Stimulated activated effector memory CD8-positive, alpha-beta T cell treated with anti-CD3 and anti-CD28 coated beads, Interleukin-12 subunit alpha, Interleukin-12 subunit beta, amount 100 ng/mL, for 72 hours (primary cell): ENCODE measurements around the gene PLEKHS1.
"Not testable (repeated sequence)": the region's sequence is repeated elsewhere in the genome, so short reads cannot be mapped to it uniquely, and the experiment has no call there.

ENCODE experiments used
- ATAC-seq: fragments of 150-1000 bp; cut with Tn5 transposase; 2 replicates; pipeline ENCODE4 v1.10.0; 2021
- DNase-seq, 2 donors: peaks; one replicate each; pipeline ENCODE4 v3.0.0; 2021 to 2022; ENCODE audit warnings: low spot score in 2 of 2
- H3K27ac Mint-ChIP-seq: one replicate; pipeline ENCODE4 v1.8.0; 2022; ENCODE audit warnings: mild to moderate bottlenecking, mixed read lengths
- H3K36me3 Mint-ChIP-seq: one replicate; pipeline ENCODE4 v1.8.0; 2022; ENCODE audit warnings: mild to moderate bottlenecking, mixed read lengths
- H3K4me1 Mint-ChIP-seq: one replicate; pipeline ENCODE4 v1.8.0; 2022; ENCODE audit warnings: mixed read lengths
- H3K4me3 Mint-ChIP-seq: one replicate; pipeline ENCODE4 v1.8.0; 2022; ENCODE audit warnings: mild to moderate bottlenecking, mixed read lengths
- H3K9me3 Mint-ChIP-seq: one replicate; pipeline ENCODE4 v1.8.0; 2022; ENCODE audit warnings: mixed read lengths

PLEKHS1 gene

DNA sequence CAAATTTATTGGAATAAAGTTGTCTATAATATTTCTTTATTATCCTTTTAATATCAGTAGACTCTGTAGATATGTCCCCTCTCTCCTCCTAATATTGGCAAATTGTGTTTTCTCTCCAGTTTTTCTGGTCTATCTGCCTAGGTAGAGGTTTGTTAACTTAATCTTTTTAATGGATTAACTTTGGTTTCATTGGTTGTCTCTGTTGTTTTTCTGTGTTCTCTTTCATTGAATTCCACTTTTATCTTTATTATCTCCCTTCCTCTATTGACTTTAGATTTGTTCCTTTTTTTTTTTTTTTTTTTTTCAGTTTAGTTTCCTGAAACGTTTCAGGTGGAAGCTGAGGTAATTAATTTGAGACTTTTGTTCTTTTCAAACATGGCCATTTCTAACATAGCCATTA lies 10.6 kb downstream of the PLEKHS1 start:
- DNase-seq (no peak), ATAC-seq (no peak)
- H3K36me3 Mint-ChIP-seq = no peaks in the 10 kb centered on the region
- no peaks in the 10 kb centered on the region for H3K4me1 Mint-ChIP-seq
- no peak overlapping the region for H3K27ac Mint-ChIP-seq
- peaks cover 7% of the 10 kb centered on the region for H3K9me3 Mint-ChIP-seq
- no peak overlapping the region for H3K4me3 Mint-ChIP-seq

DNA sequence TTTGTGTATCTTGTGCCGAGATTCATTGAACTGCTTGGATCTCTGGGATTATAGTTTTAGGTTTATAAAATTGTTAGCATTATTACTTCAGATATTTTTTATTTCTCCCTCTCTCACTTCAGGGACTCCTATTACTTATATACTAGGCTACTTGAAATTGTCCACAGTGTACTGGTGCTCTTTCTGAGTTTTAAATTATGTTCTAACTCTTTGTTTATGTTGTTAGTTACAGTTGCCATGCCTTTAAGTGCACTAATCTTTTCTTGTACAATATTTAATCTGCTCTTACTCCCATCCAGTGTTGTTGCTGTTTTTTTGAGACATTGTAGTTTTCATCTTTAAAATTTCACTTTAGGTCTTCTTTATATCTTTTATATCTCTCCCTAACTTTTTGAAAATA lies 13.1 kb downstream of the PLEKHS1 start:
- no peak overlapping the region for H3K4me3 Mint-ChIP-seq
- no peak for ATAC-seq
- no peaks in the 10 kb centered on the region for H3K4me1 Mint-ChIP-seq
- no peak overlapping the region for H3K27ac Mint-ChIP-seq
- H3K9me3 Mint-ChIP-seq = peaks cover 7% of the 10 kb centered on the region
- H3K36me3 Mint-ChIP-seq = no peaks in the 10 kb centered on the region
- DNase-seq = no peak

DNA sequence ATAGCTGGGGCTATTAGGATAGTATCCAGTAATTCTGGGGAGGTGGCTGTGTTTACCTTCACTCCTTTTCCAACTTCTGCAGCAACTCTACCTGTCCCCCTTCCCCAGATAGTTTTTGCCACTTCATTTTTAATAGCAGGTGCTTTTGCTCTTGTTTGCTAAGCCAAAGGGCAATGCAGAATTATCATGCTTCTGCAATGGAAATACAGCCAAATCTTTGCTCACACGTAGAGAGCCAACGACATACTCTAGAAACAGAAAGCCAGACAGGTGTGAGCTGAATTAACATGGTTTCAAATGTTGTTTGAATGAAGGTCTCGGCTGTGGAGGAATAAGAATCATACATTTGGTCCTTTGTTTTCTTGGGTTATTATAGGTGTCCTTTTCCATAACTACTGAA lies 14.4 kb downstream of the PLEKHS1 start:
- ATAC-seq (no peak), DNase-seq (no peak)
- H3K4me1 Mint-ChIP-seq = no peaks in the 10 kb centered on the region
- H3K36me3 Mint-ChIP-seq = no peaks in the 10 kb centered on the region
- no peak overlapping the region for H3K4me3 Mint-ChIP-seq
- H3K9me3 Mint-ChIP-seq = peaks cover 7% of the 10 kb centered on the region
- no peak overlapping the region for H3K27ac Mint-ChIP-seq

DNA sequence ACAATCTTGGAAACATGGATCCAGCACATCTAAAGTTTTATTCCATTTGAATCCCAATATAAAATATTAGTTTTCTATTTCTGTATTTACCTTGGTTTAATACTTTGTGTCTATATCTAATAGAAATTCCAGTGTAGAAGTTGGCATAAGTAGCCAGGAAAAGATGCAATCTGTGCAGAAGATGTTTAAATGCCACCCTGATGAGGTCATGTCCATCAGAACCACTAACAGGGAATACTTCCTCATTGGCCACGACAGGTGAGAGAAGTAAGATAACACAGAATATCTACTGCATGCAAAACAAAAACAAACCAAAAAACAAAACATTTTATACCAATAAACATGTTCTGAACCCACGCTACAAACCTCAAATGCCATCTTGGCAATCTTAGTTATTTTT lies 15.7 kb downstream of the PLEKHS1 start:
- no peak for ATAC-seq
- H3K4me3 Mint-ChIP-seq = no peak overlapping the region
- H3K9me3 Mint-ChIP-seq = peaks cover 7% of the 10 kb centered on the region
- no peaks in the 10 kb centered on the region for H3K36me3 Mint-ChIP-seq
- H3K4me1 Mint-ChIP-seq = no peaks in the 10 kb centered on the region
- H3K27ac Mint-ChIP-seq = no peak overlapping the region
- DNase-seq = no peak

DNA sequence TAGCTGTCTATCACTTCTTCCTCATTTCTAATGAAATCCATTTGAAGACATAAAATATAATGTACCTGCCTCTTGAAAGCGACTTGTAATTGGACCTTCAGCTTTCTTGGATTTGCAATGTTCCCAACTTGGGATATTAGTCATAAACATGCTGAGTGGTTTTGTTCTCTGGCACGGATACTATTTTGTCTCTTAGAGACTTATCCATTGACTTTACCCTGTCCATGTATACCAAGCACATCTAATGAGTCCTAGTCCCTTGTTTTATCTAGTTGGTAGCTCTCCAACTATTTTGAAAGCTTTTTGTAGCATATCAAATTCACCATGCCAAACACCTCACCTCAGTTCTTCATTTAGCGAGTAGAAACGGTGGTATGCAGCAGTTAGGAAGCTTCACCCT lies 18.9 kb downstream of the PLEKHS1 start:
- ATAC-seq (no peak), DNase-seq (no peak)
- Mint-ChIP-seq H3K36me3 (no peaks in the 10 kb centered on the region), H3K4me1 (no peaks in the 10 kb centered on the region), H3K4me3 (no peak overlapping the region), H3K27ac (no peak overlapping the region), H3K9me3 (no peaks in the 10 kb centered on the region)

GRCh38 chr10:113771131-113771530 lies 19.6 kb downstream of the PLEKHS1 start:
- not testable (repeated sequence) for DNase-seq, H3K9me3 Mint-ChIP-seq, H3K4me1 Mint-ChIP-seq, H3K4me3 Mint-ChIP-seq, H3K27ac Mint-ChIP-seq, ATAC-seq, H3K36me3 Mint-ChIP-seq

DNA sequence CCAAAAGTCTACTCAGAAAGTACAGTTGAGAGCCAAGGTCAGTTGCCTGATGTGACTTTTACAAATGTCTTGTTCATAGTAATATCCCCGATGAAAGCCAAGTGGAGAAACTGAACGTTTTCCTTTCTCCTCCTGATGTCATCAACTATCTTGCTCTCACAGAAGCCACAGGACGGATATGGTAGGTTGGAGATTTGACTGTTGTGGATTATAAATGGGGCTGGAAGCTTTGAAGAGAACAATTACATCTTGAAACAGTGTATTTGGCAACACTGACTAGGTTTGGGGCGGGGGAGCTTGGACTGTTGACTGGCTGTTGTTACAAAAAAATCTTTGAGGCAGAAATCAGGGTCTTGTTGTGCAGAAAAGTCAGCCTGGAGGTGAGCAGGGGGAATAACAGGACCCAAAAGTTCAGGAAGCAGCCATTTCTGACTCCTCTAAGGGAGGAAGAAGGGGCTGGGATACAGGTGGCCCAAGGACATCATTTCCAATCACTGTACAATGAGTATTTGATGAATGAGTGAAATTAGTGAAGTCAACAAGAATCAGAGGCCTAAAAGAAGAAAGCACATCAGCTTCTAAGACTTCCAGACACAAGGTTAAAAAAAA lies 24.3 kb downstream of the PLEKHS1 start:
- no peaks in the 10 kb centered on the region for H3K4me1 Mint-ChIP-seq
- no peak for ATAC-seq
- H3K4me3 Mint-ChIP-seq = no peak overlapping the region
- no peak for DNase-seq
- no peaks in the 10 kb centered on the region for H3K36me3 Mint-ChIP-seq
- no peaks in the 10 kb centered on the region for H3K9me3 Mint-ChIP-seq
- no peak overlapping the region for H3K27ac Mint-ChIP-seq

- no peaks in the 10 kb centered on the region for H3K9me3 Mint-ChIP-seq
- H3K4me3 Mint-ChIP-seq = no peak overlapping the region
- no peak for ATAC-seq
- DNase-seq = no peak
- no peaks in the 10 kb centered on the region for H3K36me3 Mint-ChIP-seq
- H3K27ac Mint-ChIP-seq = no peak overlapping the region
- H3K4me1 Mint-ChIP-seq = no peaks in the 10 kb centered on the region
These were observed 25.1 kb downstream of the PLEKHS1 start for GRCh38 chr10:113776553-113776952.

- Mint-ChIP-seq H3K27ac (no peak overlapping the region), H3K4me3 (no peak overlapping the region), H3K4me1 (no peaks in the 10 kb centered on the region), H3K36me3 (no peaks in the 10 kb centered on the region), H3K9me3 (no peaks in the 10 kb centered on the region)
- DNase-seq = no peak
- peak; percentile 39 for ATAC-seq
These were observed 29.3 kb downstream of the PLEKHS1 start for GRCh38 chr10:113780681-113781250.

- ATAC-seq (no peak), DNase-seq (no peak)
- Mint-ChIP-seq H3K9me3 (no peaks in the 10 kb centered on the region), H3K36me3 (no peaks in the 10 kb centered on the region), H3K4me1 (no peaks in the 10 kb centered on the region), H3K4me3 (no peak overlapping the region), H3K27ac (no peak overlapping the region)
These were observed 30.9 kb downstream of the PLEKHS1 start for GRCh38 chr10:113782367-113782766.

- H3K27ac Mint-ChIP-seq = no peak overlapping the region
- no peaks in the 10 kb centered on the region for H3K9me3 Mint-ChIP-seq
- H3K36me3 Mint-ChIP-seq = no peaks in the 10 kb centered on the region
- no peaks in the 10 kb centered on the region for H3K4me1 Mint-ChIP-seq
- ATAC-seq (no peak), DNase-seq (no peak)
- H3K4me3 Mint-ChIP-seq = no peak overlapping the region
These were observed 31.7 kb downstream of the PLEKHS1 start for GRCh38 chr10:113782986-113783704.

- Mint-ChIP-seq H3K4me1 (no peaks in the 10 kb centered on the region), H3K27ac (no peak overlapping the region), H3K9me3 (no peaks in the 10 kb centered on the region), H3K36me3 (no peaks in the 10 kb centered on the region), H3K4me3 (no peak overlapping the region)
- ATAC-seq = no peak
- DNase-seq = no peak
These were observed 37.2 kb downstream of the PLEKHS1 start for GRCh38 chr10:113788604-113789083.

DNA sequence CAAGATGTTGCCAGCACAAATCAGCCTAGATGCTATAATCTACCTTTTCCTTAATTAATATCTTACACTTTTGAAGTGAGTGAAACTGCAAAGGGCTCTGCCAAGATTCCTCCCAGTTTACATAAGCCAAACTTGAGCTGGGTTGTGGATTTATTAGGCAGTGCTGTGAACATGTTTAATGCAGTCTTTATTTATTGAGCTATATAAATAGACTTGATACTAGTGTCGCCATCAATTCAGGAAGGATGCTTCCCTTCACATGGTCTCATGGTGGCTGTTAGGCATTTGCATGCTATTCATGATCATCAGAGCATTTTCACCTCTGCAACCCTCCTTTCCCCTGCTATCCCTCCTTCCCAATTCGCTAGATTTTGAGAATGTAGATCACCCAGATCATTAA lies 40.2 kb downstream of the PLEKHS1 start:
- no peaks in the 10 kb centered on the region for H3K4me1 Mint-ChIP-seq
- no peaks in the 10 kb centered on the region for H3K9me3 Mint-ChIP-seq
- H3K27ac Mint-ChIP-seq = no peak overlapping the region
- no peak for DNase-seq
- H3K4me3 Mint-ChIP-seq = no peak overlapping the region
- no peak for ATAC-seq
- H3K36me3 Mint-ChIP-seq = no peaks in the 10 kb centered on the region

- Mint-ChIP-seq H3K4me3 (no peak overlapping the region), H3K27ac (no peak overlapping the region), H3K36me3 (no peaks in the 10 kb centered on the region), H3K9me3 (no peaks in the 10 kb centered on the region), H3K4me1 (no peaks in the 10 kb centered on the region)
- no peak for ATAC-seq
- DNase-seq = no peak
These were observed 50.1 kb downstream of the PLEKHS1 start for GRCh38 chr10:113801569-113801968.

GRCh38 chr10:113802997-113803396 lies 51.5 kb downstream of the PLEKHS1 start:
- no peaks in the 10 kb centered on the region for H3K4me1 Mint-ChIP-seq
- no peak overlapping the region for H3K4me3 Mint-ChIP-seq
- H3K36me3 Mint-ChIP-seq = no peaks in the 10 kb centered on the region
- no peak overlapping the region for H3K27ac Mint-ChIP-seq
- DNase-seq (no peak), ATAC-seq (no peak)
- H3K9me3 Mint-ChIP-seq = no peaks in the 10 kb centered on the region

GRCh38 chr10:113806503-113806902 lies 55.0 kb downstream of the PLEKHS1 start:
- DNase-seq (no peak), ATAC-seq (no peak)
- no peaks in the 10 kb centered on the region for H3K36me3 Mint-ChIP-seq
- no peaks in the 10 kb centered on the region for H3K9me3 Mint-ChIP-seq
- H3K27ac Mint-ChIP-seq = no peak overlapping the region
- H3K4me3 Mint-ChIP-seq = no peak overlapping the region
- H3K4me1 Mint-ChIP-seq = no peaks in the 10 kb centered on the region
